ENCODE measurements around the gene EFNB1.

EFNB1 gene

GRCh38 chrX:68827848-68828624, 785 bp upstream of the EFNB1 start:
- DNase-seq (ENCODE audit: low spot score), result peak; percentile 74

- no peak for DNase-seq (ENCODE audit: low spot score)
These were observed 979 bp downstream of the EFNB1 start for GRCh38 chrX:68829582-68830418.

GRCh38 chrX:68830419-68831404, 1.9 kb downstream of the EFNB1 start:
- no peak for DNase-seq (ENCODE audit: low spot score)

- DNase-seq (ENCODE audit: low spot score), result no peak
These were observed 2.7 kb downstream of the EFNB1 start for GRCh38 chrX:68831405-68832100.

- DNase-seq (ENCODE audit: low spot score), result no peak
These were observed 3.2 kb downstream of the EFNB1 start for GRCh38 chrX:68832101-68832416.

GRCh38 chrX:68832516-68833447, 4.0 kb downstream of the EFNB1 start:
- no peak for DNase-seq (ENCODE audit: low spot score)

GRCh38 chrX:68833448-68833805, 4.6 kb downstream of the EFNB1 start:
- no peak for DNase-seq (ENCODE audit: low spot score)

- DNase-seq (ENCODE audit: low spot score), result no peak
These were observed 5.1 kb downstream of the EFNB1 start for GRCh38 chrX:68833855-68834331.

GRCh38 chrX:68834371-68835103, 5.7 kb downstream of the EFNB1 start:
- no peak for DNase-seq (ENCODE audit: low spot score)

- DNase-seq (ENCODE audit: low spot score), result no peak
These were observed 6.3 kb downstream of the EFNB1 start for GRCh38 chrX:68835104-68835442.

- no peak for DNase-seq (ENCODE audit: low spot score)
These were observed 6.6 kb downstream of the EFNB1 start for GRCh38 chrX:68835468-68835867.

- no peak for DNase-seq (ENCODE audit: low spot score)
These were observed 8.3 kb downstream of the EFNB1 start for GRCh38 chrX:68837119-68837518.

- DNase-seq (ENCODE audit: low spot score), result no peak
These were observed 9.7 kb downstream of the EFNB1 start for GRCh38 chrX:68838571-68838910.

GRCh38 chrX:68839771-68840170, 10.9 kb downstream of the EFNB1 start:
- DNase-seq (ENCODE audit: low spot score), result no peak

- DNase-seq (ENCODE audit: low spot score), result no peak
These were observed 11.4 kb downstream of the EFNB1 start for GRCh38 chrX:68840256-68840655.

- DNase-seq (ENCODE audit: low spot score), result no peak
These were observed 12.6 kb downstream of the EFNB1 start for GRCh38 chrX:68841251-68842049.

- no peak for DNase-seq (ENCODE audit: low spot score)
These were observed 13.5 kb downstream of the EFNB1 start for GRCh38 chrX:68842351-68842750.

GRCh38 chrX:68842781-68843581, 14.2 kb downstream of the EFNB1 start:
- DNase-seq (ENCODE audit: low spot score), result no peak

Measured in globus pallidus (tissue), 1 donor.